ENCODE data around the gene TRPC4AP.

Gene TRPC4AP

DNA sequence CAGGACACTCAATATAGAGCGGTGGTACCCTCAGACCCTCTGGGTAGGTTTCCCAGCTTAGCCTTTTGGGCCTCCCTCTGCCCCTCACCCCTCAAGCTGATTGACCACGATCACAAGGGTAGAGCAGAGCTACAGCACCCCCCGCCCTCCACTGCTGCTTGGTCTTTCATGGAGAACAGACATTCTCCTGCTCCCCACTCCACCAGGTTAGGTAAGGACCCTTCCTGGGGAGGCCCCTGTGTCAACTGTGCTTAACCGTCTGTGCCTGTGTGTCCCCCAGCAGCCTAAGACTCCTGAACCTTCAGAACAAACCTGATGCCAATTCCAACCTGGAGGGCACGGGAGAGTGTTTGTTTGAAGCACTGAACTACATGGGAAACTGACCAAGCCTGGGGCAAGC, 125.2 kb downstream of the TRPC4AP start:
- no peak for DNase-seq

DNA sequence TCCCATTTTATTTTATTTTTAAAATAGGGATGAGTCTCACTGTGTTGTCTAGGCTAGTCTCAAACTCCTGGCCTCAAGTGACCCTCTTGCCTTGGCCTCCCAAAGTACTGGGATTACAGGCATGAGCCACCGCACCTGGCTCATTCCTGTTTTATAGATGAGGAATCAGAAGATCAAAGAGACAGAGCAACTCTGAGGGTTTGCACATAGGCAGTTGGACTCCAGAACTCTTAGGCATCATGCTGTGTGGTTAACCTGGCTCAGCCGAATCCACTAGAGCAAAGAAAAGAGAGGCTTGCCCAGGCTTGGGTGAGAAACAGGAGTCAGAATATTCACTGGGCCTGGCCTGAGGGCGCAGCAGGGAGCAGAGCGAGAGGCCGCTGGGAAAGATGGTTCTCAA, 127.6 kb downstream of the TRPC4AP start:
- no peak for DNase-seq

DNA sequence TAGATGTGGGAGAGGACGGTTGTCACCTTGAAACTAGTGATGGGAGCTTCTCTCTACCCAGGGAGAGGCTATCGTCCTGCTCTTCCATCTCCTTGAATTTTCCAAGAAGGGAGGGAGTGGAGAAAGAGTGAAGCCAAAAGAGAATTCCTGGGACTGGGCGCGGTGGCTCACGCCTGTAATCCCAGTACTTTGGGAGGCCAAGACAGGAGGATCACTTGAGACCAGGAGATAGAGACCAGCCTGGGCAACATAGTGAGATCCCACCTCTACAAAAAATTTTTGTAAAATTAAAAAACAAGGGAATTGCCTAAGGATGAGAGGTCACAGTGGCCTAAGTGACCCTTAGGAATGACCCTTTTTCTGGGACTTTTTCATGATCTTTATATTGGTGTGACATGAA, 128.1 kb downstream of the TRPC4AP start:
- DNase-seq: no peak

DNA sequence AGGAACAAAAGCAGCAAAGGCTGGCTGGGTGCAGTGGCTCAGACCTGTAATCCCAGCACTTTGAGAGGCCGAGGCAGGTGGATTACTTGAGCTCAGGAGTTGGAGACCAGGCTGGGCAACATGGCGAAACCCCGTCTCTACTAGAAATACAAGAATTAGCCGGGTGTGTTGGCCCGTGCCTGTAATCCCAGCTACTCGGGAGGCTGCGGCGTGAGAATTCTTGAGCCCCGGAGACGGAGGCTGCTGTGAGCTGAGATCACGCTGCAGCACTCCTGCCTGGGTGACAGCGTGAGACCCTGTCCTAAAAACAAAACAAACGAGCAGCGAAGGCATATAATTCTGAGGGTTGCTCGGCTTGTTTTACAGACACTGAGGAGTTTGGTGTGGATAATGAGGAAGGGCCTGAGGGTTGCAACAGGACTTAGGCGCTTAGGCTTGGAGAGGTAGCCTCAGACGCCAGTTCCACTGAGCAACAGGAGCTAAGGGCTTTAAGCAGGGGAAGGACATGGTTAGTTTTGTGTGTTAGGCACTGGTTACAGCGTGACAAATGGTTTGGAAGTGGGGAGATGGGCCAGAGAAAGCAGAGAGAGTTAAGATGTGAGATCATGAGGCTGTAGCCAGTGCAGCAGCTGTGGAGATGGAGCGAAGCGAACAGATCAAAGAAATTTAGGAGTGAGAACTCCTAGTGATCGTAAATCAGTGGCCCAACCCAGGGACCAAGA, 135.7 kb downstream of the TRPC4AP start:
- DNase-seq: no peak

DNA sequence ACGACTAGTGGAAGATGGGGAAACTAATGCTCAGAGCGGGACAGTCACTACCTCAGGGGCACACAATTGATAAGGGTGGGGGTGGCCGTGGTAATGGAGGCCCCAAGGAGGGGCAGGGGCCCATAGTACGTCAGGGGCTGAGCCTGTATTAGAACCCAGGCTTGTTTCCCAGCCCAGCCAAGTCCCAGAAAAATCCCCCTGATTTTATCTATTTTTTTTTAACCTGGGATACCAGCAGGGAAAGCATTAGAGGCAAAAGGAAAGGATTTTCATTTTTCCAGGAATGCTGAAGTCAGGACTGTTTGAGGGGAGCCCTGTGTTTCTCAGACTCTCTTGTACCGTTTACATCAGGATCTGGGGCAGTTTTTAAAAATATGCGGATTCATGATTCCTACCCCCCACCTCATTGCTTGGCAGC, 136.6 kb downstream of the TRPC4AP start:
- DNase-seq: no peak

DNA sequence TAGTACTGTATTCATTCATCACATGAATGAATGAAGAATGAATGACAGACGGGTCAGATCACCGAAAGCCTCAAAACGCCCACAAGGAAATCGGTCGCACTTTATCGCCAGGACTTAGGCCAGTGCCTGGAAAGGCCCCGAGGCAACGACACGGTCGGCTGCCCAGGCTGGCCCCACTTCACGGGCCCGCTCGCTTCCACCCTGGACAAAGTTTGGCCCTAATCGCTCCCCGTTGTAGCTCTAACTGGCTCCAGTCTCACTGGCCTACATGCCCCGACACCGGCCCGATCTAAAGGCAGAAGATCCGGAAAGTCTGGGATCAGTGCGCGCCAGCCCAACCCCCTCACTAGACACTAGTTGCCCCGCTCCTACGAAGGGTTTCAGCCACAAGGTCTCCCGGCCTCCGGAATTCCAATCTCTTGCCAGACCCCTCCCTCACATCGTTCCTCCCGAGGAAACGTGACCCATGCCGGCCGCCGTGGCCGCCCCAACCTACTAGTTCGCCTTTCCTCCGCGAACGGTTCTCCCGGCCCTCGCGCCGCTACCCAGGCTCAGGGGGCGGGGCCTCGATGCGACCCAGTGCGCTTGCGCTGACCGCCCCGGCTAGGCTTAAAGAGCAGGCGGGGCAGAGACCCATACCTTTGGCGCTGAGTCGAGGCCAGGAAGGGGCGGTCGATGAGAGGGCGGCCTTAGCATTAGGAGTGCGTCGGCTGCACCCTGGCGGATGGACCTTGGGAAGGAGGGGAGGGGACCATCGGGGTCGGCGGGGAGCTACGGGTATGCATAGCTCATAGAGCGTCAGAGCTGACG, 137.2 kb downstream of the TRPC4AP start, which contains the start of the genes GSS and MYH7B:
GSS (minus strand) TSS at position 576 of the 810 bp plus-strand sequence. CDS start 3,954 bp downstream, outside the sequence.
MYH7B (plus strand) TSS at position 638 of the 810 bp plus-strand sequence. CDS start 22,138 bp downstream, outside the sequence.
- DNase-seq: peak; percentile 94

DNA sequence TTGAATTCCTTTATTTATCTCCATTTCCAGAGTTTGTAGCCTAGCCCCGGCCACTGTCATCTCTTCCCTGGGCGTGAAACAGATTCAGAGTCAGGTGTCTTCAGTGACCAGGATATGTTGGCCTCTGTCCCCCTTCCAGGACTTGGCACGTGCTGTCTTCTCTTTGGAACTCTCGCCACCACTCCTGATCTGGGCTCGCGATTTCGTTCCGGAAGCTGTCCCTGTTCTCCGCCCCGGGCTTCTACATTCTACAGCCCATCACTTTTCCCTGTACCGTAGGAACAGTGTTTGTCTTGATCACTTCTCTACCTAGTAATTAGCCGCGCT, 137.7 kb downstream of the TRPC4AP start:
- no peak for DNase-seq

DNA sequence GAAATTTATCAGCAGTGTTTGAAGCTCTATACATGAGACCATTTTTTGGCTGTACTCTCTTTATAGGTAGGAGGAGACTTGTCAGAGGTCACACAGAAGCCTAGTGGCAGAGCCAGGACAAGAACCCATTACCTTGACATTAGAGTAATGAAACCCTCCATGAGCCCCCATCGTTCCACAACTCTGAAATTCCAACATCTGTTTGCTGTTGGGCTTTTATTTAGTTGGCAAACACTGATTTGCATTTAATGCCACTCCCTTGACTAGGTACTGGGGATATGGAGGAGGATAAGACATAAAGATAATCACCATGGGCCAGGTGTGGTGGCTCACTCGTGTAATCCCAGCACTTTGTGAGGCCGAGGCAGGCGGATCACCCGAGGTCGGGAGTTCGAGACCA, 138.6 kb downstream of the TRPC4AP start:
- no peak for DNase-seq

DNA sequence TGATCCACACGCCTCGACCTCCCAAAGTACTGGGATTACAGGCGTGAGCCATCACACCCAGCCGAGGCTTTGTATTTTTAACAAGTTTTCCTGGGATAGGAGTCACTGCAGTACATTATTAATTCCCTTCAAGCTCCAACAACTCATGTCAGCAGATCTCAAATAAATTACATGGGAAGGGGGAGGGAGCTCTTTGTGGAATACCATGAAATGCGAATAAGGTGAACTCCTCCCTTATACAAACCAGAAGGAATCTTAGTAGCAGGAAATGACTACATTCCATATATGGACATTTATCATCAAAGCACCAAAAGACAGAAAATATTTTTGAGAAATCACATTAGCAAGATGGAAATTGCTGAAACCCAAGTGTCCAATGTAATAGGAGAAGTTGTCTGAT, 139.9 kb downstream of the TRPC4AP start:
- no peak for DNase-seq

Data from NCI-H510A treated with DMSO at 0.1 percent for 48 hours (cell line).